GM19372 (cell line): Measurements from ENCODE around the gene SHLD1.
"Not testable (repeated sequence)": the region's sequence is repeated elsewhere in the genome, so short reads cannot be mapped to it uniquely, and the experiment has no call there.

Experiments used
- ATAC-seq: cut with Tn5 transposase; IDR thresholded peaks from one replicate; pipeline ENCODE4 v1.9.1; 2021; ENCODE audit warnings: mild to moderate bottlenecking, low read depth, moderate library complexity; ENCODE audit not compliant: unreplicated experiment

SHLD1 gene

DNA sequence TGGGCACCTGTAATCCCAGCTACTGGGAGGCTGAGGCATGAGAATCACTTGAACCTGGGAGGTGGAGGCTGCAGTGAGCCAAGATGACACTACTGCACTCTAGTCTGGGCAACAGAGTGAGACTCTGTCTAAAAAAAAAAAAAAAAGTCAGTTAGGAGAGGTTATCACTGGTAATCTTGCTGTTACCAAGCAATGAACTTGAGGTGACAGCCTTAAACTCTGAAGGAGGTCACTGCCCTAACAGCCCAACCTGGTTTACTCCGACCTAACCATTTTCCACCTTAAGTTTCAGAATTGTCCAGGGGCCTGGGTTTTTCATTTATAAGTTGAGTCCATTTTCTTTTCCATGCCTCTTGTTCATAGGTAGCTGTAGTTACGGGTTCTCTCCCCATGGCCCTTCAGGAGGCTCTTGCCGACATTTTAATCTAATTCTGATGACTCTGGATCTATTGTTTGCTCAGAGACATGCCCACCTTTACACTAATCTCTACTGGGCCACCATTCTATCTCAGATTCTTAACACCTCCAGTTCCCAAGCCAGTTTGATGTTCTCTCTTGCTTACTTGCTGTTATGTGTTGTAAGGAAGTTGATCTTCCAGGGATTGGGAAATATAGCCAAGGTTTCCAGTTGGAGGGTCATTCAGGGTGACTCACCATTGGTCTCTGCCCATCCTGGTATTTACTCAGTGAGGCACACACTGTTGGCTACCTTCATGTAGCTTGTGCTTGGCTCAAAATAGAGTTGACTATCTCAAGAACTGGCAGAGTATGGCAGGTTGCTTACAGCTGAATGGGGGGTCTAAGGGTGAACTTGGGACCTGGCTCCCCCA, 29.1 kb downstream of the SHLD1 start:
- no peak for ATAC-seq

DNA sequence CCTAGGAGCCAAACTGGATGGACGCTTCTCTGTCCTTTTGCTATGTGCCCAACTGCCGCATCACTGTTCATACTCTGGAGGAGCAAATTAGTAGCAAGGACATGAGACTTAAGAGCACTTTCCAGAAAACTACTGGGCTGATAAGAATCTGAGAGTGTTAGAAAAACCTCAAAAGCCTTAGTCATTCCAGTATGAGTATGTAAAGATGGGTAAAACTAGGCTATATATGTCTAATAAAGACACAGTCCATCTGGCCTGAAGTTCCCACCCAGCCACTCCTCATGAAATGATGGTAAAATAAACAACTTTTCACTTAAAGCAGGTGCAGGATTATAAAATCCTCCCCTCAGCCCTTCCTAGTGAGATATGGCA, 30.6 kb downstream of the SHLD1 start:
- ATAC-seq, result no peak

DNA sequence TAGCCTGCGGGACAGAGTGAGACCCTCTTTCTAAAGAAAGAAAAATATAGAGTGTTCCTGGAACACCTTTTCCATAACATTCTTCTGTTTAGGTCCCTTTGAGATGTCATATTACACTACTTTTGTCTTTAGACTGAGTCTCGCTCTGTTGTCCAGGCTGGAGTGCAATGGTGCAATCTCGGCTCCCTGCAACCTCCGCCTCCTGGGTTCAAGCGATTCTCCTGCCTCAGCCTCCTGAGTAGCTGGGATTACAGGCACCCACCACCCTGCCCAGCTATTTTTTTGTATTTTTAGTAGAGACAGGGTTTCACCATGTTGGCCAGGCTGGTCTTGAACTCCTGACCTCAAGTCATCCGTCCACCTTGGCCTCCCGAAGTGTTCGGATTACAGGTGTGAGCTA, 31.2 kb downstream of the SHLD1 start:
- ATAC-seq, result not testable (repeated sequence)

- ATAC-seq, result no peak
Observed at GRCh38 chr20:5781798-5782750, 31.9 kb downstream of the SHLD1 start.

GRCh38 chr20:5784735-5785134, 34.5 kb downstream of the SHLD1 start:
- ATAC-seq, result no peak

DNA sequence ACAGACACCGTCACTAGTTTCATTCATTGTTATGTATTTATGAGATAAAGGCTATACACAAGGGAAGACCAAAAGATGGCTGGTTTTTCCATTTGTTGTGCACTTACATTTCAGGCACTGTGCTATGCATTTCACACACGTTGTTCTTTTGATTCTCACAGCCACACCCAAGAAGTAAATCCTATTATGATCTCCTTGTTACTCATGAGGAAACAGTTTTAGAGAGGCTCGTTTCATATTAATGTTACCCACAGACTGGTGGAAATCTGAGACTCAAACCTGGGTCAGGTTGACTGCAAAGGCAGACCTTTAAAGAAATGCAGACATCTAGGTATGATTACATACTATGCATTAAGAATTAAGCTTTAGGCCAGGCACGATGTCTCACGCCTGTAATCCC, 34.9 kb downstream of the SHLD1 start:
- ATAC-seq, result no peak

DNA sequence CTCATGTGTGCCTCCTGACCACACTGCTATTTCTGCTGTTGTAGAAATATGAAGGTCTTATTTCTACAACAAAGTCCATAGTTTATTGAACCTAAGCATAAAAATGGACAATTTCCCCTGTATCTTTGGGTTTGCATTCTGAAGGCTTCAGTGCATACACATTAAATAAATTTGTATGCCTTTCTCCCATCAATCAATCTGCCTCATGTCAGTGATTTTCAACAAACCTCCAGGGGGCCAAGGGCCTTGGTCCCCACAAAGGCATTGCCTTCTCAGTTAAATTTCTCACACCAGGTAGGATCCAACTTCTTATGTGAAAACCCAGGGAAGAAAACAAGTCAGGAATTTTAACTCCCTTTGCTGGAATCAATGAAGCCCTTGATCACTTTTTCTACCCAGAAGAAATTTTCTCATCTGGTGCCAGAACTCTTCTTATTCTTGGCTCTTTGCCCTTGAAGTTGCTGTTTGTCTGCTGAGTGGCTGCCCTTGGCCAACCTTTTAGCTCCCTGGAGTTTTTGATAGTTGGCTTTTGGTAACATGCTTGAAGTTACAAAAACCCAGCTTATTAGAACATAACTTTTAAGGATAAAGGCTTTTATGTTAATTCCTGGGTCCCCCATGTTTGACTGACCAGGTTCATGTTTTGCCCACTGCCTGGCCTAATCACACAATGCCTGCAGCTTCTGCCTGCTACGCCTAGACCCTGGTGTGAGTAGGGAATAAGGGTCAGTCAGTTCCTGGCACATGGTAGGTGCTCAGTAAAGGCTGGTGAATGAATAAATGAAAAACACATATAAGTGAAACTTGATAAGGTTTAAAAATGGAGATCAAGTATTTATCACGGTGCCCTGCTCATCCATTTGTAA, 37.0 kb downstream of the SHLD1 start:
- ATAC-seq, result no peak

DNA sequence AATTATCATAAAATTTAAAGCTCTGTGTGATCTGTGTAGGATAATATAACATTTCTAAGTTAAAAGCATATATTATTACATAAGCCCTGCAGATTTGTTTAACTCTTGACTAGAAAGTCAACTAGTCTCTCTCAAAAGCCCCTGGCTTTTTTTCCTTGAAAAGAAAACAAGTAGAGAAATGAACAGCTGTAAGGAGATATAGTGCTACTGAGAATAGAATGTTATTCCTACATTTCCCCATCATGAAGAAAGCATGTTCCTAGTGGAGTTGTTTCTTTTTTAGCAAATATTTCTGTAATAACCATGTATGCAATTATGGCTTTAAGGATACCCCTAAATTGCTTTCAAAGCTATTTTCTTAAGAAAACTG, 37.6 kb downstream of the SHLD1 start:
- no peak for ATAC-seq

GRCh38 chr20:5788385-5788895, 38.2 kb downstream of the SHLD1 start:
- ATAC-seq, result peak; percentile 87

DNA sequence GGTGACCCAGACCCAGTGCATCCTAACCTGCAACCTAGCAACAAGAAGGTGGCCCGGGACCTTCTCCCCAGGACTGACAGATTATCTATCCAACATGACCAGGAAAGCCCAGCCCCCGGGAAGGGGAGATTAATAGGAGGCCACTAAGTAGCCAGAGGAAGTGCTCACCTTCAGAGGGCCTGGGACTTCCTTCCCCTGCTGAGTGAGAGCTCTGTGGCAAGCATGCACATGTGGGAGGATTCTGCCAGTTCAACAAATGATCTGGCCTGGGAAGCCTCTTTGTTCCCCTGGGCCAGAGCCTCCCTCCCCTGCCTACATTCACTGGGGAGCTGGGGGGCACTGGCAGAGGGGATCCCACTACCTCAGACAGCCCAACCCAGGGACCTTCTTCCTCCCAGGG, 39.6 kb downstream of the SHLD1 start:
- ATAC-seq, result no peak

GRCh38 chr20:5793916-5794315, 43.7 kb downstream of the SHLD1 start:
- no peak for ATAC-seq

GRCh38 chr20:5796331-5797040, 46.3 kb downstream of the SHLD1 start:
- no peak for ATAC-seq

- no peak for ATAC-seq
Observed at GRCh38 chr20:5797165-5797564, 47.0 kb downstream of the SHLD1 start.

DNA sequence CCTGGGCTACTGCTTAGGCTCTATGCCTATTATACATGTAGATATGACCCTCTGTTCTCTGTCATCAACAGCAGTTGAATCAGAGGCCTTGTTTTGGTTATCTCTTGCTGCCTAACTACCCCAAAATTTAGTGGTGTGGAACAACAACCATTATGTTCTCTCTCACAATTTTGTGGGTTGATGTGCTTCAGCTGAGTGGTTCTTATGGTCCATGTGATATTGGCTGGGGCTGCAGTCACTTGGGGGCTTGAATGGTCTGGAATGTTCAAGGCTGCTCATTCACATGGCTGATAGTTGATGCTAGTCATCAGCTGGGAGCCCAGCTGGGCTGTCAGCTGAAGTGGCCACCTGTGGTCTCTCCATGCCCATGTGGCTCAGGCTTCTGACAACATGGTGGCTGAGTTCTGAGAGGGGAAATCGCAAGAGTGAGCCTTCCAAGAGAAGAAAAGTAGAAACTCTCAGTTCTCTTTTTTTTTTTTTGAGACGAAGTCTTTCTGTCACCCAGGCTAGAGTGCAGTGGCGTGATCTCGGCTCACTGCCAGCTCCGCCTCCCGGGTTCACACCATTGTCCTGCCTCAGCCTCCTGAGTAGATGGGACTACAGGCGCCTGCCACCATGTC, 47.8 kb downstream of the SHLD1 start:
- ATAC-seq, result peak; percentile 97

GRCh38 chr20:5803754-5804303, 53.6 kb downstream of the SHLD1 start:
- ATAC-seq, result not testable (repeated sequence)

DNA sequence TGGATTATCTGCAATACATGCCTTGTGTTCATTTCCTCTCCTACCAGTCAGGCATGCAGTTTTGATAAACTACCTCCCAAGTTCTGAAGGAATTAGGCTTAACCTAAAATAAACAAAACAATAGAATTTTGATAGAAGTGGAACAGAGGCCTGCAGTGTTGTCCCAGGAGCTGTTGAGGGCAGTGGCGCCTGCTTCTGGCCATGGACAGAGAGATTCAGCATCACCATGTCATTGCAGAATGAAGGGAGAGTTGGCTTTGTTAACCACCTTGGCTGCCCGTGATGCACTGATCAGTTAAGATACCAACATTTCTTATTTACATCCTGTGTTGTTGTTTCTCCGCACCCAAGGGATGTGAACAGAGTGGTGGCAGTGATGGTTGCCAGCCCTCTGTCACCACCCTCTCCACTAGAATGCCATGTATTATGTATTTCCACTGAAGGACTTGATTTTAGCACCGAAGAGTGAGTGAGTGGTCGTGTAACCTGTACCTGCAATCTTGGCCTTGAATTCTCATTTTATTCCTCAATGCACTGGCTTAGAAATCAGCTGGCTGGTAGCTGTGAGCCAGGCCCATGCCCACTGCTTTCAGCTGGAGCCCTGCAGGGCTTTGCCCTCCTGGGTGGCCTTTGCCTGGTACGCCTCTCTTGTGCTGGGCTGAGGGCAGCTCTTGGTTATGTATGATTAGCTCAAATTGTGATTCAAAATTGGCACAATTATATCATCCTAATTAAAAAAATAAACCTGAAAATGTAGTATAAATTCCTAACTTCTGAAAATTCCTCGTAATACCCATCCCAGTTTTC, 56.5 kb downstream of the SHLD1 start:
- no peak for ATAC-seq

- no peak for ATAC-seq
Observed at GRCh38 chr20:5807431-5807830, 57.2 kb downstream of the SHLD1 start.

GRCh38 chr20:5808901-5809300, 58.7 kb downstream of the SHLD1 start:
- no peak for ATAC-seq
